ENCODE measurements around the gene TNFRSF14. TPM values are rescaled to one million over a fixed set of nuclear protein-coding genes. Genes with fewer than 3 reads are reported as not detected.
A peak's percentile ranks its signal among the peaks of the same experiment; 100 is the strongest.

TNFRSF14 gene
- total and polyA plus RNA-seq, 9 of the 15 experiments (the other 6 are each of a cell fraction or from before 2014, with no cell fraction given): 0.11 to 2.3 (median 0.68) TPM; not detected in 2

DNA sequence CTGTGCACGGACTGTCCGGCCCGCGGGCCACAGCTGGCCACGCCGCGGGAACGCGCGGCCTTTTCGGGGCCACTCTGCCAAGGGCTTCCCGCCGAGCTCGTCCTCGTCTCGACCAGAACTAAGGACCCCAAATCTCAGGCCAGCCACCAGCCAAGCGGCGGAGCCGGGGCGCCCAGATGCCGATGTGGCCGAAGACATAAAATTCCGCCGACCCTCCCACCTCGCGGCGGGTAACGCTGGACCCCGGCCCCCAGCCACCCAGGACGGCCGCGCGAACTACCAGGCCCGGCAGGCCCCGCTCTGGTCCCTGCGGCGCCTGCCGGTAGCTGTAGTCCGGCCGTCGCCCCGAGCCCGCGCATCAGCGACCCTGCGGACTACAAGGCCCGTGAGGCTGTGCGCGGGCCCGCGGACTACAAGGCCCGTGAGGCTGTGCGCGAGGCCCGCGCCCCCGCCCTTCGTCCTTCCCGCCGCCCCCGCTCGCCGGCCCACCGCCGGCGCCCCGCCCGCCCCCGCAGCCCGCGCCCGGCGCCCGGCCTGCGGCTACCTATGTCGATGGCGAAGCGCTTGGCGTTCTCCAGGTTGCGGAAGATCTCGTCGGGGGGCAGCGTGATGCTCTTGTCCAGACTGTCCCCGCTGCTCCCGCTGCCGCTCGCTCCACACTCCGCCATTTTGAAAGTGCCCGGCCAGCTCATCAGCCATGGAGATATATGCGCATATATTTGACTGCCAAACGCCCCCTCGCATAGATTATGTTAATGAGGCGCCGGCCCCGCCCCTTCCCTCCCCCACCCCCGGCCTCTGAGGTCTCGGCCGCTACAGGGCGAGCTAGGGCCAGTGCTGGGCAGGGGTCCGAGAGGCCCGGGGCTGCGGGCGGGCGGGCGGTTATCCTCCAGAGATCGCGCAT is 30.0 kb upstream of the TNFRSF14 start, which contains the start of gene PANK4 (continued):
- TF ChIP-seq ETV6 (IDR thresholded peaks at IDR 0.05; ENCODE audit: borderline replicate concordance in 1 of 2, low read depth in 2 of 2, low read length in 1 of 2) (no peak), ETV6 (CRISPR knock-in tag; IDR thresholded peaks at IDR 0.05; ENCODE audit: borderline replicate concordance) (no peak), U2AF2 (optimal IDR thresholded peaks at IDR 0.05; ENCODE audit: low read depth, low read length) (no peak), HDAC1 (IDR thresholded peaks at IDR 0.05) (peak in 1 of 2 experiments; percentile 36; a peak in 1 of 4 replicates), AFF1 (IDR thresholded peaks at IDR 0.05; ENCODE audit: low read depth in 1 of 2, partially characterized antibody in 2 of 2) (peak in 1 of 2 experiments; percentile 98), PATZ1 (CRISPR knock-in tag; IDR thresholded peaks at IDR 0.05; ENCODE audit: borderline replicate concordance) (no peak), SMAD3 (CRISPR knock-in tag; conservative IDR thresholded peaks at IDR 0.05) (peak; percentile 97), SIX5 (IDR thresholded peaks at IDR 0.05; ENCODE audit: borderline replicate concordance in 1 of 2, insufficient read depth in 1 of 2, low read depth in 1 of 2, low read length in 2 of 2) (peak; percentile 100), CBX8 (IDR thresholded peaks at IDR 0.05; ENCODE audit: borderline replicate concordance, extremely low read depth, low read depth, low read length, poor library complexity, severe bottlenecking) (no peak), SNRNP70 (optimal IDR thresholded peaks at IDR 0.05; ENCODE audit: low read depth, low read length) (no peak), SREBF1 (IDR thresholded peaks at IDR 0.05; ENCODE audit: borderline replicate concordance, low read depth, low read length) (peak; percentile 74; the same call in 1 of the 2 replicates), ZFPM2 (CRISPR knock-in tag; IDR thresholded peaks at IDR 0.05) (0 out of 2 replicates have a peak, but pooled peaks have one; percentile 45), ADNP (tag; IDR thresholded peaks at IDR 0.05) (no peak), CREBBP (IDR thresholded peaks at IDR 0.05; ENCODE audit: low read depth, low read length) (no peak), TBL1XR1 (IDR thresholded peaks at IDR 0.05; ENCODE audit: low read length in 2 of 2) (0 out of 4 replicates have a peak, but pooled peaks of 1 of the 2 experiments have one; percentile 45)
- TF ChIP-seq, protein P1, sequence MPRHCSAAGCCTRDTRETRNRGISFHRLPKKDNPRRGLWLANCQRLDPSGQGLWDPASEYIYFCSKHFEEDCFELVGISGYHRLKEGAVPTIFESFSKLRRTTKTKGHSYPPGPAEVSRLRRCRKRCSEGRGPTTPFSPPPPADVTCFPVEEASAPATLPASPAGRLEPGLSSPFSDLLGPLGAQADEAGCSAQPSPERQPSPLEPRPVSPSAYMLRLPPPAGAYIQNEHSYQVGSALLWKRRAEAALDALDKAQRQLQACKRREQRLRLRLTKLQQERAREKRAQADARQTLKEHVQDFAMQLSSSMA (CRISPR knock-in tag; IDR thresholded peaks at IDR 0.05): peak; percentile 55; the same call in 1 of the 2 replicates
